Neural progenitor cell (in vitro differentiated cells): Measurements from ENCODE around the gene TTC31. TPM values are rescaled to one million over a fixed set of nuclear protein-coding genes. Genes with fewer than 3 reads are reported as not detected.
A peak's percentile ranks its signal among the peaks of the same experiment; 100 is the strongest.

ENCODE experiments used
- DNase-seq: peaks from one replicate; pipeline ENCODE4 v3.0.0-alpha.2; 2016; ENCODE audit warnings: low spot score
- H2AFZ ChIP-seq: fragments of 200-600 bp; sonication (generic); replicated peaks from 2 replicates; pipeline ENCODE4 v1.6.1; 2016; ENCODE audit warnings: antibody characterized with exemption
- H3F3A ChIP-seq: fragments of 200-600 bp; sonication (generic); 2 replicates; pipeline ENCODE4 v1.6.1; 2016; ENCODE audit warnings: antibody characterized with exemption, low read depth
- H3K27ac ChIP-seq: fragments of 200-600 bp; sonication (generic); 2 replicates; pipeline ENCODE4 v1.5.1; 2016; ENCODE audit warnings: mild to moderate bottlenecking
- H3K27me3 ChIP-seq: fragments of 200-600 bp; sonication (generic); 2 replicates; pipeline ENCODE4 v1.6.1; 2016; ENCODE audit warnings: mild to moderate bottlenecking, moderate library complexity
- H3K36me3 ChIP-seq: fragments of 200-600 bp; sonication (generic); 2 replicates; pipeline ENCODE4 v1.5.1; 2016
- H3K4me1 ChIP-seq: fragments of 200-600 bp; sonication (generic); 2 replicates; pipeline ENCODE4 v1.6.1; 2016; ENCODE audit warnings: mixed run types
- H3K4me2 ChIP-seq: fragments of 200-600 bp; sonication (generic); 2 replicates; pipeline ENCODE4 v1.6.1; 2016
- H3K4me3 ChIP-seq: fragments of 200-600 bp; sonication (generic); 2 replicates; pipeline ENCODE4 v1.5.1; 2016
- H3K79me2 ChIP-seq: fragments of 200-600 bp; sonication (generic); 2 replicates; pipeline ENCODE4 v1.6.1; 2016; ENCODE audit warnings: low read depth
- H3K9ac ChIP-seq: fragments of 200-600 bp; sonication (generic); 2 replicates; pipeline ENCODE4 v1.6.1; 2016
- H3K9me3 ChIP-seq: fragments of 200-600 bp; sonication (generic); 2 replicates; pipeline ENCODE4 v1.5.1; 2016; ENCODE audit warnings: low read depth
- H4K20me1 ChIP-seq: fragments of 200-600 bp; sonication (generic); 2 replicates; pipeline ENCODE4 v1.6.1; 2016; ENCODE audit warnings: low read depth
- H3K27ac Mint-ChIP-seq: 3 replicates; pipeline ENCODE4 v1.8.0; 2021; ENCODE audit warnings: mixed read lengths
- H3K27me3 Mint-ChIP-seq: 2 replicates; pipeline ENCODE4 v1.8.0; 2022; ENCODE audit warnings: low read depth, mild to moderate bottlenecking, inconsistent platforms, moderate library complexity, mixed read lengths; ENCODE audit not compliant: insufficient read depth
- H3K36me3 Mint-ChIP-seq: 3 replicates; pipeline ENCODE4 v1.8.0; 2021; ENCODE audit warnings: mixed read lengths
- H3K4me1 Mint-ChIP-seq: 3 replicates; pipeline ENCODE4 v1.8.0; 2021; ENCODE audit warnings: mixed read lengths
- H3K4me3 Mint-ChIP-seq: 3 replicates; pipeline ENCODE4 v1.8.0; 2021; ENCODE audit warnings: mild to moderate bottlenecking, moderate library complexity, mixed read lengths
- H3K9me3 Mint-ChIP-seq: 3 replicates; pipeline ENCODE4 v1.8.0; 2020; ENCODE audit warnings: mixed read lengths
- CTCF ChIP-seq: fragments of 200-600 bp; sonication (generic); IDR thresholded peaks from 2 replicates; pipeline ENCODE4 v1.5.1; 2017; ENCODE audit warnings: antibody characterized with exemption, mild to moderate bottlenecking
- EZH2 ChIP-seq: fragments of 200-600 bp; sonication (generic); IDR thresholded peaks from 2 replicates; pipeline ENCODE4 v1.6.1; 2017; ENCODE audit warnings: antibody characterized with exemption, mild to moderate bottlenecking, moderate library complexity
- EZH2phosphoT487 ChIP-seq: fragments of 200-600 bp; sonication (generic); IDR thresholded peaks from 2 replicates; pipeline ENCODE4 v1.6.1; 2017; ENCODE audit warnings: antibody characterized with exemption
- total RNA-seq: library from RNA; depleted of rRNA; stranded (reverse); fragments of >200 nt; gene quantifications from 2 replicates; pipeline ENCODE4 v1.2.3, GENCODE V29; 2015; ENCODE audit warnings: low replicate concordance

The TTC31 gene
- total RNA-seq, 1 donor from 2014 or later = 22.6 TPM

- Histone ChIP-seq H3K9me3 (no peaks in the 10 kb centered on the region), H3K4me1 (peaks cover 41% of the 10 kb centered on the region), H3K27ac (no peak overlapping the region), H2AFZ (peak overlapping the region; percentile 67), H3K79me2 (peaks cover 13% of the 10 kb centered on the region), H3F3A (peaks cover 50% of the 10 kb centered on the region), H3K27me3 (peaks cover 89% of the 10 kb centered on the region), H3K4me3 (peak overlapping the region; percentile 46), H3K4me2 (peak overlapping the region; percentile 85), H3K36me3 (no peaks in the 10 kb centered on the region), H3K9ac (no peak overlapping the region), H4K20me1 (peaks cover 35% of the 10 kb centered on the region)
- TF ChIP-seq EZH2phosphoT487 (no peak), CTCF (no peak), EZH2 (no peak)
- peaks cover 83% of the 10 kb centered on the region for H3K27me3 Mint-ChIP-seq
- peak overlapping the region; percentile 80 for H3K4me3 Mint-ChIP-seq
- H3K27ac Mint-ChIP-seq = no peak overlapping the region
- H3K4me1 Mint-ChIP-seq = peaks cover 52% of the 10 kb centered on the region
- peaks cover 2% of the 10 kb centered on the region for H3K9me3 Mint-ChIP-seq
- DNase-seq = peak; percentile 42
- H3K36me3 Mint-ChIP-seq = peaks cover 21% of the 10 kb centered on the region
Observed at GRCh38 chr2:74502147-74502719, 19.4 kb downstream of the TTC31 start.

- no peak overlapping the region for H3K27ac ChIP-seq
- peaks cover 2% of the 10 kb centered on the region for H3K9me3 Mint-ChIP-seq
- H3K36me3 Mint-ChIP-seq = peaks cover 21% of the 10 kb centered on the region
- peaks cover 40% of the 10 kb centered on the region for H3K4me1 ChIP-seq
- H4K20me1 ChIP-seq = peaks cover 35% of the 10 kb centered on the region
- H3F3A ChIP-seq = peaks cover 44% of the 10 kb centered on the region
- no peak overlapping the region for H3K27ac Mint-ChIP-seq
- H3K27me3 ChIP-seq = peaks cover 82% of the 10 kb centered on the region
- DNase-seq = peak; percentile 54
- H3K4me1 Mint-ChIP-seq = peaks cover 47% of the 10 kb centered on the region
- H3K27me3 Mint-ChIP-seq = peaks cover 78% of the 10 kb centered on the region
- no peaks in the 10 kb centered on the region for H3K9me3 ChIP-seq
- peaks cover 13% of the 10 kb centered on the region for H3K79me2 ChIP-seq
- peak overlapping the region; percentile 85 for H3K4me2 ChIP-seq
- no peak overlapping the region for H3K9ac ChIP-seq
- H3K4me3 Mint-ChIP-seq = peak overlapping the region; percentile 80
- TF ChIP-seq EZH2phosphoT487 (no peak), CTCF (peak; percentile 40), EZH2 (peak; percentile 98)
- H3K36me3 ChIP-seq = no peaks in the 10 kb centered on the region
- H3K4me3 ChIP-seq = peak overlapping the region; percentile 46
- H2AFZ ChIP-seq = peak overlapping the region; percentile 67
Observed at GRCh38 chr2:74502720-74503505, 20.0 kb downstream of the TTC31 start.

- Histone ChIP-seq H3K9ac (no peak overlapping the region), H3F3A (peaks cover 44% of the 10 kb centered on the region), H3K9me3 (no peaks in the 10 kb centered on the region), H2AFZ (peak overlapping the region; percentile 67), H3K79me2 (peaks cover 13% of the 10 kb centered on the region), H4K20me1 (peaks cover 29% of the 10 kb centered on the region), H3K4me3 (peak overlapping the region; percentile 46), H3K36me3 (no peaks in the 10 kb centered on the region), H3K27ac (no peak overlapping the region), H3K4me1 (peaks cover 31% of the 10 kb centered on the region), H3K4me2 (peak overlapping the region; percentile 85), H3K27me3 (peaks cover 82% of the 10 kb centered on the region)
- peak overlapping the region; percentile 80 for H3K4me3 Mint-ChIP-seq
- H3K36me3 Mint-ChIP-seq = peaks cover 21% of the 10 kb centered on the region
- H3K27me3 Mint-ChIP-seq = peaks cover 75% of the 10 kb centered on the region
- DNase-seq = no peak
- H3K9me3 Mint-ChIP-seq = peaks cover 2% of the 10 kb centered on the region
- H3K27ac Mint-ChIP-seq = no peak overlapping the region
- peaks cover 48% of the 10 kb centered on the region for H3K4me1 Mint-ChIP-seq
- TF ChIP-seq EZH2phosphoT487 (no peak), CTCF (no peak), EZH2 (no peak)
Observed at GRCh38 chr2:74503506-74504475, 20.9 kb downstream of the TTC31 start.
